ENCODE measurements around the gene PRAC2.
A peak's percentile ranks its signal among the peaks of the same experiment; 100 is the strongest.
"Not testable (repeated sequence)": the region's sequence is repeated elsewhere in the genome, so short reads cannot be mapped to it uniquely, and the experiment has no call there.

PRAC2 gene

DNA sequence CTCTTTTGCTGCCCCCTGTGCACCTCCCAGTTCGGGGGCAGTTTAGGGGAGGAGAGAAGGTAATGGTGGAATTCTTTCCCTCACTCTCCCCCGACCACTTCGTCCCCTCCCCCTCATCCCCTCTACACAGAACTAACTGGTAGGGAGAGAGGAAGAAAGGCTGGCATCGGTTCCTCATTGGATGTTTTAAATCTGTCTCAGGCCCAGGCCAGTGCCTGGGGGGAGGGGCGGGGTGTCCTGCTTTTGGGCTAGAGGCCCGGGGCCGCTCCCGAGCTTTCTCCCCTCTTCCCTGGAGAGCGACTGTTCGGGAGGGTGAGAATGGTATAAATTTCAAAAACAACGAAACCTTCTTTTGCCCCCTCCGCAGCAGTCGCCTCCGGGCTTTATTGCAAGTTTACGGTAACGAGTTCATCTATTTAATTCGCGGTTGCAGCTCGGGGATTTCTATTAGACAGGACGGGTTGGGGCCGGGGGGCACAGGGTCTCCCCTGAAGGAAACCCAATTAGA, at the start of gene PRAC2:
Gene PRAC2, plus strand, starts transcription at position 271 of the 508 bp plus-strand sequence. CDS start 1,226 bp downstream, outside the sequence.
- no peak for DNase-seq

DNA sequence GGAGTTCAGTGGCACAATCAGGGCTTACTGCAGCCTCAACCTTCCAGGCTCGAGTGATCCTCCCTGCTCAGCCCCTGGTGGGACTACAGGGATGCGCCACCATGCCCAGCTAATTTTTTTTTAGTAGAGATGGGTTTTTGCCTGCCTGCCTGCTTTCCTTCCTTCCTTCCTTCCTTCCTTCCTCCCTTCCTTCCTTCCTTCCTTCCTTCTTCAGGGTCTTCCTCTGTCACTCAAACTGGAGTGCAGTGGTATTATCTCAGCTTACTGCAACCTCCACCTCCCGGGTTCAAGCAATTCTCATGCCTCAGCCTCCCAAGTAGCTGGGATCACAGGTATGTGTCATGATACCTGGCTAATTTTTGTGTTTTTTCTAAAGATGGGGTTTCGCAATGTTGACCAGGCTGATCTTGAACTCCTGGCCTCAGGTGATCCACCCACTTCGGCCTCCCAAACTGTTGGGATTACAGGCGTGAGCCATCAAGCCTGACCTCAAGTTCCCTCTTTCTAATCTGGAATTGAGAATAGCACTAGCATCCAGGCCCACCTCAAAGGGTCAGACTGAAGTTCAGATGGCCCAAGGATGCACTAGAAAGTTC, 45.9 kb upstream of the PRAC2 start:
- DNase-seq = no peak

GRCh38 chr17:48678141-48678971, 44.6 kb upstream of the PRAC2 start:
- DNase-seq = peak; percentile 56 to 69

DNA sequence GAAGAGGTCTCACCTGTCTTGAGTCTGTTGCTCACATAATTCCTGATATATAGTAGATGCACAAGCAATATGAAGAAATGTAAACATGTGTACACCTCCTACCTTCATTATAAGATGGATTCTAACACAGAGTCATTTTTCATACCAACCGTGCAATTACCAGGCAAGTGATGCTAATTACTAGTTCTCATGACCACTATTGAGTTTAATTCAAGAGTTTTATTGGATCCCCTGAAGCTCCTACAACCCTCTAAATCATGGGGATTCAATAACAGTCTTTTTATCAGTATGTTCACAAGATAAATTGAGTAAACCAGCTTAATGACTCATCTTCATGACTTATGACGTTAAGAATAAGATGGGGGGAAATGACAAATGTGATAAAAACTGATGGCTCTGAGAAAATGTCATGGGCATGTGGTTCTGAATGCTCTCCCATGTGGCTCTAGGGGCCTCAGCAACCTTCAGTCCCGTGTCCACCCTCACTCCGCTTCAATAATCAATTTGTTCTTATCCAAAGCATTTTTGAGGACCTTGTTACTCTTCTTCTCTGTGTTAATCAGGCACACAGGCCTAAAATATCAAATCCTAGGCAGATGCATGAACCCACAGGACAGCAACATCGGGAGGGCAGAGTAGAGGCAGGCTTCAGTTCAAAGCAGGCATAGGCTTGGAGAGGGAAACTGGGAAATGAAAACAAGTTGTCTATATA, 43.4 kb upstream of the PRAC2 start:
- DNase-seq = no peak

GRCh38 chr17:48681609-48682008, 41.4 kb upstream of the PRAC2 start:
- no peak for DNase-seq

- DNase-seq = no peak
Measured at GRCh38 chr17:48690655-48691054, 32.3 kb upstream of the PRAC2 start.

- no peak for DNase-seq
Measured at GRCh38 chr17:48692049-48692448, 30.9 kb upstream of the PRAC2 start.

DNA sequence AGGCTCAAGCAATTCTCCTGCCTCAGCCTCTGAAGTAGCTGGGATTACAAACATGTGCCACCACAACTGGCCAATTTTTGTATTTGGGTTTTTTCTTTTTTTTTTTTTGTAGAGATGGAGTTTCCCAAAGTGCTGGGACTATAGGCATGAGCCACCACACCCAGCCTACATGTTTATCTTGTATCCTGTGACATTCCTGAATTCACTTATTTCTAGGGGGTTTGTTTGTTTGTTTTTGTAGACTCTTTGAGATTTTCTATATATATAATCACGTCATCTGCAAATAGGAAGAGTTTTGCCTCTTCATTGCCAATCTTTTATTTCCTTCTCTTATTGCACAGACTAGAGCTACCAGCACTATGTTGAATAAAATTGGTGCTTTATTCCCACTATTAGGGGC, 29.8 kb upstream of the PRAC2 start:
- DNase-seq = no peak

GRCh38 chr17:48701864-48702532, 21.0 kb upstream of the PRAC2 start:
- DNase-seq = no peak

DNA sequence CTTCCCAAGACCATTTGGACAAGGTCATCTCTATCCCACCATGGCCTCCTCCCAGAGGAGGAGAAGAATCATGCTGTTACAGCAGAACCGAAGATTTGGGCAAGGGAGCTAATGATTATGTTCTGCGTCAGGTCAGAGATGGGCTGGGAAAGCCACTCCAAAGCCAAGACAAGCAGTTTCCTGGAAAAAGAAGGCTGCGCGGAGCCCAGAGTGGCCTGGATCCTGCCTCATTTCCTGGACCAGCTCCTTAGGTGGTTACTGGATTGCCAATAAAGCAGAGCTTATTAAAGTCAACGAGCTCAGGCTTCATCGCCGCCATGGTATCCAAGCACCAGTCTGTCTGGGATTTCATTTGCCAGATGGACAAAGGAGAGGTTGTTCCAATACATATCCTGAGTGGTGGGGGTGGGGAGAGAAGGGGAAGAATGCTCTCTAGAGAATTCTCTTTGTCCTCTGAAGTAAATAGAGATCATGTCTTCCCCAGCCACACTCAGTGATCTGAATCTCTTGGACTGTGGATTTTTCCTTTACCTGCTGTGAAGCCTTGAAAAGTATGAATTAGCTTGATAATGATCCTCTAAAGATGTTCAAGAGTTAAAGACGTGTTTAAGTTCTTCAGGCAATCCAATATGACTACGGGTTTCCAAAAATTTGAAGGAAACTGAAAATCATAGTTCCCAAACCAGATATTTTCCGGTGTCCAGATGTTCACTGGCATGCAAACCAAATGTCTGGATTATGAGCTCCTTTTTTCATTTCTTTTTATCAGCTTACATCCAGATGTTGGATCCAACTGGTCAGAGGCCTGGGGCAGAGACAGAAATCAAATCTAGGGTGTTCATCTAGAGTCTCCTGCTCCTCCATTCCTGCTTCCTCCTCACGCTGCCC, 18.4 kb upstream of the PRAC2 start:
- DNase-seq = no peak

- DNase-seq = no peak
Measured at GRCh38 chr17:48711128-48711527, 11.9 kb upstream of the PRAC2 start.

DNA sequence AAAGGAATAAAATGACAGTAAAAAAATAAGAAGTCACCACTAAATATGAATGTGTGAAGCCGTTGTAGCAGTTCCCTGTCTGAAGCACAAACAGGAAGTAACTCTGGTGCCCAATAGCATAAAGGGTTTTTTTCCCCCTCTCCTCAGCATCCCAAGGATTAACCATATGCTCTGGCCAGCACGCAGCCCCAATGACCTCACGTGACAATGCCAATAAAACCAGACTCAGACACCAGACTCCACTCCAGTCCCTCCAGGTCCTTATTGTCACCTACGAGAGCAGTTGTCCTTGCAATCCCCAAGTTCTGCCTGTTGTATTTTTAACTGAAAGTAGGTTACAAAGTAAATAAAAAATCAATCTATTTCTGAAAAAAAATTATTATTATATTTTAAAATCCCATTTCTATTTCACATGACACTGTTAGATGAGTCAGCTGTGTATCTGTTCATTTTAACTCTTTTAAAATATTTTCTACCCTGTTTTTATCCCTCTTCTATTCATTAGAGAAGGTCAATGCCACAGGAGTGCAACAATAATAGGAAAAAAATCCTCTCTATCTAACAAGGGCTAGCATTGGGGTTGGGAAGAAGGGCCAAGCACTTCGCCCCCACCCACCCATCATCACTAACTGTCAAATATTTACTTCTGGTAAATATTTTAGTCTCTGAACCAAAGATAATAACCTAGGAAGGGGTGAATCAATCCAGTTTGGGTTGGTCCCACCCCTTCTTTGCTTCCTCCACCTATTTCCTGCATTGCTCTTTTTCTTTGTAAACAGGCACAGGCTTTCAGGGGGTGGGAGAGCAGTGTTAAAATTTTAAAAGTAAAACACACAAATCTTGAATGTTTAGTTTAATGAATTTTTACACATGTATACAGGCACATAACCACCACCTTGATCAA, 7.2 kb upstream of the PRAC2 start:
- DNase-seq = no peak

GRCh38 chr17:48716549-48716948, 6.4 kb upstream of the PRAC2 start:
- DNase-seq = not testable (repeated sequence)

DNA sequence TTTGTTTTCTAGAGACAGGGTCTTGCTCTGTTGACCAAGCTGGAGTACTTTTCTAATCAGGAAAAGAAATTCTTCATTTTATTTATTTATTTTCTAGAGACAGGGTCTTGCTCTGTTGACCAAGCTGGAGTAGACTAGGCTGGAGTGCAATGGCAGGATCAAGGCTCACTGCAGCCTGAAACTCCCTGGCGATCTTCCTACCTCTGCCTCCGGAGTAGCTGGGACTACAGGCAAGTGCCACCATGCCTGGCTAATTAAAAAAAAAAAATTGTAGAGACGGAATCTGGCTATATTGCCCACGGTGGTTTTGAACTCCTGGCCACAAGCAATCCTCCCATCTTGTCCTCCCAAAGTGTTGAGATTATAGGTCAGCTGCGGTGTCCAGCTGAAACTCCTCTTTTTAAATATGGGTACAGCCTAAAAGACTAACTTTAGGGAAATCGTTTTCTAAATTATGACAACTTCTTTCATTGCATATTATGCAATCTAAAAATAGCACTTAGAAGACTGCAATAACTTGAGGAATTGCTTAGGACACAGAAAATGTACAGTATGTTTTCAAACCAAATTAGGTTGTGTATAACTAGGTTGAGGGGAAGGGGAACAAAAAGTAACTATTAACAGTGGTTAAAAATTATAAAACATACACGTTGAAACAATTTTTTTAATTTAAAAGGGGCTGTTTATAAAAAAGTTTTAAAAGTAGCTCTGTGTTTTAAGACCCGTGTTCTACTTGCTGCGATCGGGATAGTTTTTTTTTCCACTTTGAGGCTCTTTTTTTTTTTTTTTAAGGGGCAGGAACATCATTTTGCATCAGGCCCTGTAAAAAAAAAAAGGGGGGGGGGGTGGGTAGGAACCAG, 5.4 kb upstream of the PRAC2 start:
- no peak for DNase-seq

GRCh38 chr17:48718227-48718760, 4.7 kb upstream of the PRAC2 start:
- DNase-seq = no peak

GRCh38 chr17:48718761-48719641, 4.0 kb upstream of the PRAC2 start:
- DNase-seq = no peak

GRCh38 chr17:48719642-48720265, 3.2 kb upstream of the PRAC2 start:
- no peak for DNase-seq

All from activated CD4-positive, alpha-beta T cell treated with anti-CD3 and anti-CD28 coated beads for 4 hours (primary cell).